Spleen (tissue), 11 donors: ENCODE results near the gene KEL. TPM values are rescaled to one million over a fixed set of nuclear protein-coding genes. Genes with fewer than 3 reads are reported as not detected.

ENCODE experiments used
- DNase-seq: peaks from one replicate; pipeline ENCODE4 v3.0.0-alpha.2; 2020
- H3K27ac ChIP-seq, 8 donors: fragments of 200-600 bp; sonication (generic) in 7 of 8; 1 replicate in 4 of 8; 2 replicates in 4 of 8; pipeline versions ENCODE4 v1.5.0 to v1.8.0; 2016 to 2021; ENCODE audit warnings: inconsistent platforms in 4 of 8, mild to moderate bottlenecking in 4 of 8, moderate library complexity in 1 of 8
- H3K27me3 ChIP-seq, 7 donors: fragments of 200-600 bp; sonication (generic) in 6 of 7; replicated peaks in 1 of 7; 1 replicate in 4 of 7; 2 replicates in 3 of 7; pipeline versions ENCODE4 v1.5.0 to v1.8.0; 2016 to 2021; ENCODE audit warnings: inconsistent platforms in 3 of 7, mild to moderate bottlenecking in 1 of 7
- H3K36me3 ChIP-seq, 6 donors: fragments of 200-600 bp; sonication (generic) in 5 of 6; 1 replicate in 4 of 6; 2 replicates in 2 of 6; pipeline versions ENCODE4 v1.5.0 to v1.8.0; 2016 to 2021; ENCODE audit warnings: inconsistent platforms in 2 of 6
- H3K4me1 ChIP-seq, 6 donors: fragments of 200-600 bp; sonication (generic) in 5 of 6; 1 replicate in 3 of 6; 2 replicates in 3 of 6; pipeline versions ENCODE4 v1.5.0 to v1.8.0; 2016 to 2021; ENCODE audit warnings: inconsistent platforms in 3 of 6
- H3K4me3 ChIP-seq, 8 donors: fragments of 200-600 bp; sonication (generic) in 7 of 8; 1 replicate in 4 of 8; 2 replicates in 4 of 8; pipeline versions ENCODE4 v1.5.0 to v1.8.0; 2016 to 2021; ENCODE audit warnings: inconsistent platforms in 4 of 8, mild to moderate bottlenecking in 4 of 8, moderate library complexity in 2 of 8
- H3K9me3 ChIP-seq, 8 donors: fragments of 200-600 bp; sonication (generic) in 7 of 8; 1 replicate in 4 of 8; 2 replicates in 4 of 8; pipeline versions ENCODE4 v1.5.0 to v1.8.0; 2016 to 2021; ENCODE audit warnings: inconsistent platforms in 4 of 8
- POLR2A ChIP-seq, 3 donors: fragments of 450-650 bp; IDR thresholded peaks; one replicate each; pipeline ENCODE4 v1.5.1; 2017; ENCODE audit warnings: antibody characterized with exemption in 3 of 3, mild to moderate bottlenecking in 1 of 3
- POLR2AphosphoS5 ChIP-seq, 3 donors: sonication (generic); formaldehyde crosslinking; IDR thresholded peaks; one replicate each; pipeline ENCODE4 v1.5.1; 2017; ENCODE audit warnings: antibody characterized with exemption in 3 of 3
- WGBS, 5 donors: extraction: QIAGEN DNeasy Blood & Tissue Kit in 3 of 5; methylation state at CpG; one replicate each; pipeline versions ENCODE4 v1.1.5 to v1.1.7; 2013 to 2018; 5-methylcytosine and 5-hydroxymethylcytosine counted together
- intact Hi-C: fragments of 100-400 bp; cut with DNase I; formaldehyde crosslinking; loops from one replicate; pipeline ENCODE4 v1.15.0; 2023; ENCODE audit warnings: low total_unique reads
- polyA plus RNA-seq, 3 donors: library from polyadenylated mRNA; stranded (reverse); fragments of 200-250 nt; gene quantifications; one replicate each; pipeline ENCODE4 v1.2.1, GENCODE V29; 2013
- total RNA-seq, 7 donors: library from RNA; depleted of rRNA in 3 of 7; stranded (reverse); fragments of >200 nt in 3 of 7; fragmentation: NEBNext Ultra II Directional in 4 of 7; extraction: Animal tissue kit (Norgen Biotek cat#: 25700) in 4 of 7; gene quantifications; one replicate each; pipeline versions ENCODE4 v1.1.0 to v1.2.1, GENCODE V29; 2016 to 2021
- TF ChIP-seq, protein P1 (sequence below), 11 experiments: fragments of 200-600 bp in 7 of 11; fragments of 450-650 bp in 4 of 11; sonication (generic) in 4 of 11; IDR thresholded peaks in 8 of 11; conservative IDR thresholded peaks in 3 of 11; 1 replicate in 7 of 11; 2 replicates in 4 of 11; pipeline versions ENCODE4 v1.4.0 to v1.8.0; 2016 to 2021; ENCODE audit warnings: antibody characterized with exemption in 11 of 11, inconsistent platforms in 4 of 11, mild to moderate bottlenecking in 1 of 11
- donor health status: healthy with polysubstance abuse.
- donor health status: DM: no; HTN: no; CAD: no; lungs with moderate emphysema.
- donor health status: DM: no; HTN: no; CAD: no.
- donor health status: Bipolar disorder and iron deficiency.
- donor health status: healthy.
- donor health status: DM: no; HTN: no; CAD: no.
- donor health status: DM: yes; HTN: yes; CAD: no.

KEL gene
- total and polyA plus RNA-seq, 10 donors: 3.3 to 27.4 (median 5.6) TPM

DNA sequence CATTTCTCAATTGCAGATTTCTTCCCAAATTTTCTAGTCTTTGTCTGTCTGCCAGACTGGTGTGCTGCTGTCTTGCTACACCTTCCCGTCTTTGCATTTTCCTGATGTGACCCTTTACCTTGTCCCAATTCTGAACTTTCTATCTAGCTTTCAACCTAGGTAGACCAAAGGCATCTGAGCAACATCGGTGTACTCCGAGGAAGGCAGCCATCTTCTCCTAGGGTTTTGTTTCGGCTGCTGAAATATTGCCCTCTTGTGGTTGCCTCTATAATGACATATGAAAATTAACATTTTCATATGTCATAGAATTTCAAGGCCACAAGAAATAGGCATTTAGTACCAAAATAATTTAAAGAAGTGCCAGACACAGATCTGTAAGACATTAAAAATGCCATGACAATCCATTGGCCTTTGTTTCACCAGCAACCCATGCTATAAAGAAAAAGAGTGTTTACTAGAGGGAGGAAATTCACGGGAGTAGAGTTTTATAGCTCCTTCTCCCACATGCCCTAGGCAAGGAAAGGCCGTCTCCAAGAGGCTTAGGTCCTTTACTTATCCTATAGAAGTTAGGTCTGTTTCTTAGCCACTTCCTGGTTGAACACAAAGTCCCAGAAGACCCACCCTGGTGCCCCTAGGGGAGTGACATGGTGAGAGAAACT is 41.4 kb upstream of the KEL start:
- no peak for DNase-seq
- no peaks in the 10 kb centered on the region for H3K36me3 ChIP-seq
- no peak overlapping the region for H3K27ac ChIP-seq
- H3K27me3 ChIP-seq: peaks cover 0 to 5% (median 0%) of the 10 kb centered on the region in 7 donors
- H3K4me1 ChIP-seq: peaks cover 0 to 22% (median 9%) of the 10 kb centered on the region in 6 donors
- H3K9me3 ChIP-seq: peaks cover 0 to 5% (median 0%) of the 10 kb centered on the region in 8 donors
- H3K4me3 ChIP-seq: peak overlapping the region in 3 of 8 donors; percentile 9 to 57 (median 17)
- 25 to 31% (median 30%) methylated on average over 6 of the region's 6 CpGs for WGBS, 5 donors
- intact Hi-C loops: loop anchor here (10.0 kb wide), 2 partner anchors 149 to 369 kb away; partner anchors contain the start of gene EPHB6
- TF ChIP-seq, protein P1, sequence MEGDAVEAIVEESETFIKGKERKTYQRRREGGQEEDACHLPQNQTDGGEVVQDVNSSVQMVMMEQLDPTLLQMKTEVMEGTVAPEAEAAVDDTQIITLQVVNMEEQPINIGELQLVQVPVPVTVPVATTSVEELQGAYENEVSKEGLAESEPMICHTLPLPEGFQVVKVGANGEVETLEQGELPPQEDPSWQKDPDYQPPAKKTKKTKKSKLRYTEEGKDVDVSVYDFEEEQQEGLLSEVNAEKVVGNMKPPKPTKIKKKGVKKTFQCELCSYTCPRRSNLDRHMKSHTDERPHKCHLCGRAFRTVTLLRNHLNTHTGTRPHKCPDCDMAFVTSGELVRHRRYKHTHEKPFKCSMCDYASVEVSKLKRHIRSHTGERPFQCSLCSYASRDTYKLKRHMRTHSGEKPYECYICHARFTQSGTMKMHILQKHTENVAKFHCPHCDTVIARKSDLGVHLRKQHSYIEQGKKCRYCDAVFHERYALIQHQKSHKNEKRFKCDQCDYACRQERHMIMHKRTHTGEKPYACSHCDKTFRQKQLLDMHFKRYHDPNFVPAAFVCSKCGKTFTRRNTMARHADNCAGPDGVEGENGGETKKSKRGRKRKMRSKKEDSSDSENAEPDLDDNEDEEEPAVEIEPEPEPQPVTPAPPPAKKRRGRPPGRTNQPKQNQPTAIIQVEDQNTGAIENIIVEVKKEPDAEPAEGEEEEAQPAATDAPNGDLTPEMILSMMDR (IDR thresholded peaks at IDR 0.05 in 8 of 11, conservative IDR thresholded peaks at IDR 0.05 in 3 of 11): peak; percentile 37 to 77 (median 73)
- TF ChIP-seq POLR2A (IDR thresholded peaks at IDR 0.05) (no peak), POLR2AphosphoS5 (IDR thresholded peaks at IDR 0.05) (no peak)

DNA sequence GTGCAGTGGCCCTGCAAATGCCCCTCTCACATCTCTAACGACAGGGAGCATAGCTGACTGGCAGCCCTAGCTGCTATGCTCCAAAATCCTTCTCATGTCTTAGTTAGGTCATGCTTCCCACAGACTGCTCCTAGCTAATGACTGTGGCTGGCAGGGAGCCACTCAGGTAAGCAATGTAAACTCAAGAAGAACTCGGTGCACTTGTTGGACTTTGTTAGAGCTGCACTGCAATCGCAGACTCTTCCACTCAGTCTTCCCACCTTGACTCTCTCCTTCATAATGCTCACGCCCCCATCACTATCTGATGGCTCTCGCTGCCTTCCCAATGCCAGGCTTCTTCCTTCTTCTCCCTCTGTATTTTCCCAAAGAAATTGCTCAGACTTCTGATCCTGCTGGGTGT is 40.7 kb upstream of the KEL start:
- Histone ChIP-seq H3K4me3 (peak overlapping the region in 2 of 8 donors; percentile 17 to 57), H3K4me1 (peaks cover 0 to 15% (median 4%) of the 10 kb centered on the region in 6 donors), H3K36me3 (no peaks in the 10 kb centered on the region), H3K27ac (no peak overlapping the region), H3K9me3 (peaks cover 0 to 5% (median 0%) of the 10 kb centered on the region in 8 donors), H3K27me3 (peaks cover 0 to 5% (median 0%) of the 10 kb centered on the region in 7 donors)
- WGBS, 5 donors: 89 to 91% (median 89%) methylated on average over 5 of the region's 5 CpGs
- DNase-seq: no peak
- TF ChIP-seq, protein P1 (IDR thresholded peaks at IDR 0.05 in 8 of 11, conservative IDR thresholded peaks at IDR 0.05 in 3 of 11): no peak
- TF ChIP-seq POLR2A (IDR thresholded peaks at IDR 0.05) (no peak), POLR2AphosphoS5 (IDR thresholded peaks at IDR 0.05) (no peak)
- intact Hi-C loops: loop anchor here (10.0 kb wide), 2 partner anchors 148 to 368 kb away; partner anchors contain the start of gene EPHB6

DNA sequence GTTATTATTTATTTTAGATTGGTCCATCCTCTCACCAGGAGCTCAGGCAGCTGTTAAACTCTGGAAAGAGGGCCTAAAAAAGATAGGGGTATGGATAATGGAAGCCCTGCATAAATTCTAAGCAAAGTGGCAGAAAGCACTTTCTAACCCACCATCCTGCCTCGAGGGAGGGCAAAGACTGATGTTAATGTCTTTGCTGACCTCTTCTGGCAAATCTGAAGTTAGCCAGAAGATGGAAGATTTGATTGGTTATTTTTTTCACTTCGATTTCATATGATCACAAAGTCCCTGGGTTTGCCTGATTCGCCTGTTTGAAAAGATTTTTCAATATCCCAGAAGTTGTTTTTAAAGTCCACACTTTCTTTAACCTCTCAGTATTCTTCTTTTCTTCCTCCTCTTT is 39.9 kb upstream of the KEL start:
- no peak for TF ChIP-seq POLR2AphosphoS5 (IDR thresholded peaks at IDR 0.05)
- TF ChIP-seq, protein P1 (IDR thresholded peaks at IDR 0.05 in 8 of 11, conservative IDR thresholded peaks at IDR 0.05 in 3 of 11): peak in 4 of 11 experiments; percentile 17 to 39 (median 22)
- no peak overlapping the region for H3K27ac ChIP-seq
- peaks cover 0 to under 1% (median 0%) of the 10 kb centered on the region in 7 donors for H3K27me3 ChIP-seq
- intact Hi-C loops: loop anchor here (10.0 kb wide), 2 partner anchors 147 to 367 kb away; partner anchors contain the start of gene EPHB6
- no peak overlapping the region for H3K4me3 ChIP-seq
- peaks cover 0 to 5% (median 0%) of the 10 kb centered on the region in 8 donors for H3K9me3 ChIP-seq
- H3K4me1 ChIP-seq: peaks cover 0 to 13% (median 4%) of the 10 kb centered on the region in 6 donors
- no peaks in the 10 kb centered on the region for H3K36me3 ChIP-seq
- 40 to 50% (median 48%) methylated on average over 3 of the region's 3 CpGs for WGBS, 5 donors
- no peak for DNase-seq

DNA sequence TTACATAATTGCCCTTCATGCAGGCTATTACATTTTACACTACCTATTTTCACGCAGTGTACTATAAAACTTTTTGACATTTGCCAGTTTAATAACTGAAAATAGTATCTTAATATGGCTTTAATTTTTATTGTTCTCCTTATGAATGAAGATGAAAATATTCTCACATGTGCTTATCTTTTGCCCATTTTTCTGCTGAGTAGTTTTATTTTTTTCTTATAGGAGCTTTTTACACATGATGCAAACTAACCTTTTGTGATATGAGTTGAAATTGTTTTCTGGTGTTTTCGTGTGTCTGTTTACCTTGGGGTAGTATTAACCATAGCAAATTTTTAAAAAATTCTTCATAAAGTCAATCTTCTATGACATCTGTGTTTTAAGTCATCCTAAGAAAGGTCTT is 38.5 kb upstream of the KEL start:
- WGBS, 5 donors: 84 to 93% (median 88%) methylated on average over 2 of the region's 2 CpGs
- Histone ChIP-seq H3K4me1 (peaks cover 0 to 13% (median 4%) of the 10 kb centered on the region in 6 donors), H3K27me3 (no peaks in the 10 kb centered on the region), H3K27ac (no peak overlapping the region), H3K9me3 (peaks cover 0 to 5% (median 0%) of the 10 kb centered on the region in 8 donors), H3K36me3 (no peaks in the 10 kb centered on the region), H3K4me3 (no peak overlapping the region)
- DNase-seq: no peak
- intact Hi-C loops: loop anchor here (10.0 kb wide), 2 partner anchors 146 to 366 kb away; partner anchors contain the start of gene EPHB6
- no peak for TF ChIP-seq POLR2AphosphoS5 (IDR thresholded peaks at IDR 0.05)
